ENCODE results near the gene CHD9.

CHD9 gene

GRCh38 chr16:53093162-53093744 lies 38.5 kb downstream of the CHD9 start:
- in situ Hi-C loops (cut with HindIII; ENCODE audit: low sequenced_read_pairs) = no loop called here

DNA sequence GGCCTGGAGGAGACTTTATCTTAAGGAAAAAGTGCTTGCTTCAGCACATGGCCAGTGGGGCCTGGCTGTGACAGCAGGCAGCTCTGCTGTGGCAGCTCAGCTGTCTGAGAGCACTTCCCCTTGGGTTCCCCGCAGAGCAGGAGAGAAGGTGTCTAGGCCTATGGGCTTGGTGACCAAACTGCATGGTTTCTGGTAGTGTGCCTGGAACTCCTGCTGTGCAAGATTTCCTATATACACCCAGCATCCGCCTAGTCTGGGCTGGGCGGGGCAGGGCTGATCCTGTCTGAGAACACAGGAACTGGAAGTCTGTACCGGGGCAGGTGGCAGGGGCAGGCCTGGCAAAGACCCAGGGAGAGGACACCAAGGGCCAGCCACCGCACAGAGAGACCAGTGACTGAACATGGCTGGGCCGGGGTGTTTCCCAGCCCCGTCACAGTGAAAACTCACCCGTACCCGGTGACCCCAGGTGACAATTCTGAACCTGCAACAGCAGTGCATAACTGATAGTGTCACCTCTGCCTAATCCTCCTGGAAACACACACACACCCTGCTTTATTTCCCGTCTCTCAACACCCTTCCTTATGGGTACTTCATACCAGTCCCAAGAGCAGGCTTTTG lies 39.3 kb downstream of the CHD9 start:
- in situ Hi-C loops (cut with HindIII; ENCODE audit: low sequenced_read_pairs) = no loop called here

DNA sequence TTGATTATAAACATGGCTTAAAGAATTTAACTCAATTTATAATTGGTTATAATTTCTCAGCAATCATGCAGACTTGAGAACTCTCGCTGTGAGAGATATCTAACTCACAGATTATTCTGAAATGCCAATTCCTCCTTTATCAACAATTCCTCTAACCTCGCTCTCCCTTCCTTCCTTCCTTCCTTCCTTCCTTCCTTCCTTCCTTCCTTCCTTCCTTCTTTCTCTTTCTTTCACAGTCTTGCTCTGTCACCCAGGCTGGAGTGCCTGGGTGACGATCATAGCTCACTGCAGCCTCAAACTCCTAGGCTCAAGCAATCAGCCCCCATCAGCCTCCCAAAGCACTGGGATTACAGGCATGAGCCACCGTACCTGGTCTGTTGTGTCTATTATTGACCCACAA lies 42.4 kb downstream of the CHD9 start:
- in situ Hi-C loops (cut with HindIII; ENCODE audit: low sequenced_read_pairs) = no loop called here

DNA sequence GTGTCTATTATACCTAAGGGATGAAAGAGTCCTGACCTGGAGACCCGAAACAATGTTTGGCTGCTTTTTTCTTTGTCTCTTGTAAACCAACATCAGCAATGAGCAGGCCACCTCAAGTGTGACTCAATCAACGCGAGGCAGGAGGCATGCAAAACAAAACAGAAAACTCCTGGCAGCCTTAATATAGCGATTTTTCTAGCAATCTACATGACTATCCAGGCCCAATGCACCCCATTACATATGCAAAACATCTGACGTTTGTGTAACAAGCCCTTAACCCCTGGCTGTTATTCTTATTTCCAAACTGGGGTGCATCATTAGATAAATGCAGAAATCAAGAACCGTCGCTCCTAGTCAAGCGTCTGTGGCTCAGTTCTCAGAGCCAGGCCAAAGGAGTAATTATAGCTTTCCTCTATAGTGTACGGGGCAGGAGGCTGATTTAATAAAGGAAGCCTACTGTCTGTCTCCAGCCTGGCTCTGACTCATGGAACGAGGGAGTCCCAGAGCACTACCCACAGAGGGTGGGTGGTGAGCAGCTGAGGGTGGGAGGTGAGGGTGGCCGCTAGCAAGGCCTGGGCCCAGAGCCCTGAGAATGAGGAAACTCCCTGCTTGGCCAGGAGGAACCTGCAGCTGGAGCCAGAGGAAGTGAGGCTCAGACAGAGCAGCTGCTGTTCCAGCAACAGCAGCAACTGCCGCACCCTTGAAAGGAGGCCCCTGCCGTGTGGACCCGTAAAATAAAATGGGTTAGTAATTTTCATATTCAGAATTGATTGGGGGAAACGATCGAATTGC lies 43.9 kb downstream of the CHD9 start:
- in situ Hi-C loops (cut with HindIII; ENCODE audit: low sequenced_read_pairs) = no loop called here

DNA sequence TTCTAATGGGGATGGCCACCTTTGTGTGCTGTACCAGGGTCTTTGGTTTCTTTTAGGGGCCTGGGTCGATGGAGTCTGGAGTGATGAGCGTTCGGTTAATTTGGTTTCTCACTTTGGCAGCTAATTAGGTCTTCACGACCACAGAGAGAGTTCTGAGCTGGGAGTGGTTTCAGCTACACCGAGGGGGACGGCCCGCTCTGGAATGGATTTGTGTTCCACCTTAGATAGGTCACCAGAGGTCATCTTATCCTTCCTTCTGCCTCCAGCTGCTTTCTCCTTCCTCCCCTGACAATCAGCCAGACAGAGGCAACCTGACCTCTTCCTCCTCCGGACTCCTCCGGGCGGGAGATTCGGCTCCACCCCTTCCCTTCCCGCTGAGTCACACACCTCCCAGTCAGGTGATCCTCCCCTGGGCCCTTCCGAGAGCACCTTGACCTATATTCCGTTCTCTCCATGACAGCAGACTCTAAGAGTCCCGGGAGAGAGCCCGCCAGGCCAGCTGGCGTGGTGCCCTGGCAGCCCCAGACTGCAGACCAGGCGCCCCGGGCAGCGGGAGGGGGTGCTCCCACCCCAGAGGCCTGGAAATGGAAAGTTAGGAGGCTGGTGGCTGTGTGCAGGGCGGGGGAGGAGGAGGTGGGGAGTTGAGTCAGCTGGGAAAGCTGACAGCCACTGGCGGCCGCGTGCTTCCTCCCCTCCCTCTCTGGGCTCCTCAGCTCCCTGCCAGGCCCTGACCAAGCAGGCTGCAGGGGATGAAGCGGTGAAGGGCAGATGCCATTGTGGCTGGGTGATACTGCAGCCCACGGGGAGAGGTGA lies 44.7 kb downstream of the CHD9 start:
- in situ Hi-C loops (cut with HindIII; ENCODE audit: low sequenced_read_pairs) = loop anchor here (5.0 kb wide), 1 partner anchor 38 kb away; no protein-coding TSS in a partner anchor

DNA sequence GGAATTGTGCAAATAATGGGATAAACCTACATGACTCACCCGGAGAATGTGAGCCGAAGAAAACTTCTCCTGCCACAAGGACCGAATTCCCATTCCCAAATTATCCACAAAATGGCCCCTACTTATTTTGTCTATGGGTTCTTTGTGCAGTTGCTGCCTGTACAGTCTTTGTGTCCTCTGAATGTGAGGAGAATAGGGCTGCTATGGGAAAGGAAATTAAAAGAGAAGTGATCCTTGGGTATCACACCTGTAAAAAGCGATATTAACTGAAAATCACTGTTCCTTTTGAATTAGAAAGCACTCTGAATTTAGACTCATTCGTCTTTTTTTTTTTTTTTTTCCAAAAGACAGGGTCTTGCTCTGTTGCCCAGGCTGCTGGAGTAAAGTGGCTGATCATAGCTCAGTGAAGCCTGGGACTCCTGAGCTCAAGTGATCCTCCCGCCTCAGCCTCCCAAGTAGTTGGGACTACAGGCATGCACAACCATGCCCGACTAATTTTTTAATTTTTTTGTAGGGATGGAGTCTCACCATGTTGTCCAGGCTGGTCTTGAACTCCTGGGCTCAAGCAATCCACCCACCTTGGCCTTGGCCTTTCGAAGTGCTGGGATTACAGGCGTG lies 45.4 kb downstream of the CHD9 start:
- in situ Hi-C loops (cut with HindIII; ENCODE audit: low sequenced_read_pairs) = loop anchor here (5.0 kb wide), 1 partner anchor 37 kb away; no protein-coding TSS in a partner anchor

GRCh38 chr16:53100889-53101288 lies 46.1 kb downstream of the CHD9 start:
- in situ Hi-C loops (cut with HindIII; ENCODE audit: low sequenced_read_pairs) = loop anchor here (5.0 kb wide), 1 partner anchor 36 kb away; no protein-coding TSS in a partner anchor

GRCh38 chr16:53103811-53104210 lies 49.0 kb downstream of the CHD9 start:
- in situ Hi-C loops (cut with HindIII; ENCODE audit: low sequenced_read_pairs) = loop anchor here (5.0 kb wide), 1 partner anchor 33 kb away; no protein-coding TSS in a partner anchor

DNA sequence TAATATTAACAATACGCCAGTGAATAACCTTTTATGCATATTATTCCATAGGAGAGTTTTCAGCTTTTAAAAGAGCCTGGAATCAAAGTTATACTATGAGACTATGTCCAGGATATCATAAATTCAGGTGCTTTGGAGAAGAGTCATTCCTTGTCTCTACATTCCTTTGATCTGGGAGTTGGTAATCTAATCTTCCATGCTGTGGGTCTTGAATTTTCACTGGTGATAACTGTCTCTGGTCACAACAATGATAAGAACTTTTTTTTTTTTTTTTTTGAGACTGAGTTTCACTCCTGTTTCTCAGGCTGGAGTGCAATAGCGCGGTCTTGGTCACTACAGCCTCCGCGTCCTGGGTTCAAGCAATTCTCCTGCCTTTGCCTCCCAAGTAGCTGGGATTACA lies 50.8 kb downstream of the CHD9 start:
- in situ Hi-C loops (cut with HindIII; ENCODE audit: low sequenced_read_pairs) = no loop called here

GRCh38 chr16:53111078-53111791 lies 56.4 kb downstream of the CHD9 start:
- in situ Hi-C loops (cut with HindIII; ENCODE audit: low sequenced_read_pairs) = no loop called here

DNA sequence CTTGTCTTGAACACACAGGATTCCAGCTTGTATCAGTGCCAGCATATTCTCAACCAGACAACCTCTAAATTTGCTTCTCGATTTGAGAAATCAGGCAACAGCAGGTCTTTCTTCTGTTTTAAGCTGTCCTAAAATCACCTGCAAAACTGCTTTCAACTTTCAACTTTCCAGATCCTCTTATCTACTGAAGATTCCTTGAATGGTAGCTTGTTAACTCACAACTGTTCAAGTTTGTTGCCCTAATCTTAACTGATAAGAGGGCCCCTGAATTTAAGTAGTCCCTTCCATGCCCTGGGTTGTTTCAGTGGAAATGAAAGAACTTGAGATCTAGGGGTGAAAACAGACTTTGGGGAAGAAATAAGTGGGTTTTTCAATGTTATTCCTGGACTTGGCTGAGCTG lies 57.2 kb downstream of the CHD9 start:
- in situ Hi-C loops (cut with HindIII; ENCODE audit: low sequenced_read_pairs) = no loop called here

DNA sequence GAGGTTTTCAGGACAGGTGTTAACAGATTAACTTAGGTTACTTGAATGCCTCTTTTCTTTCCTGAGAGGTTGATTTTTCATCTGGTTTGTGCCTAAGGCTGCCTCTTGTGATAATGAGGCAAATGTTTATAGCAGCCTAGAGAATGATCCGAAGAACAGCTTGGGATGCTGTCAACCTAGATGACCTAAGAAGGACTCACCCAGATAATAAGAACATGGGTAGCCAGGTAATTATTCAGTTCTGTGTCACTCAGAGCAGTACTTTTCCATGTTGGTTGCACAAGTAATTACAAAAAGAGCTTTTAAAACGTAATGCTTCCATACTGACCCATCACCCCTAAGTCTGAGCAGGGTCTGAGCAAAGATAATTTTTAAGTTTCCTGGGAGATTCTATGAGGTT lies 60.3 kb downstream of the CHD9 start:
- in situ Hi-C loops (cut with HindIII; ENCODE audit: low sequenced_read_pairs) = no loop called here

DNA sequence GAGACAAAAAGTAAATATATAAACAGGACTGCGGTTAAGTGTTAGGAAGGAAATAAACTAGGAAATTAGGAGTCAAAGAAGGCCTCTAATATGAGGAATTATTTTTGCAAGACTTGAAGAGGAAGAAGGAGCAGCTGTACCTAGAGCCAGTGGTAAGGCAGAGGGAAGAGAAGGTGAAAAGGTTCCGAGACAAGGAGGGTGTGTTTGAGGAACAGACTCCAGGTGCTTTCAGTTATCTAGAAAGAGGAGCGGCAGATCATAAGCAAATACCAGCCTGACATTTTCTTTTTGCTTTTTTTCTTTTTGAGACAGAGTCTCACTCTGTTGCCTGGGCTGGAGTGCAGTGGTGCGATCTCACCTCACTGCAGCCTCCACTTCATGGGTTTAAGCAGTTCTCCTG lies 61.0 kb downstream of the CHD9 start:
- in situ Hi-C loops (cut with HindIII; ENCODE audit: low sequenced_read_pairs) = no loop called here

GRCh38 chr16:53121043-53121620 lies 66.3 kb downstream of the CHD9 start:
- in situ Hi-C loops (cut with HindIII; ENCODE audit: low sequenced_read_pairs) = no loop called here

DNA sequence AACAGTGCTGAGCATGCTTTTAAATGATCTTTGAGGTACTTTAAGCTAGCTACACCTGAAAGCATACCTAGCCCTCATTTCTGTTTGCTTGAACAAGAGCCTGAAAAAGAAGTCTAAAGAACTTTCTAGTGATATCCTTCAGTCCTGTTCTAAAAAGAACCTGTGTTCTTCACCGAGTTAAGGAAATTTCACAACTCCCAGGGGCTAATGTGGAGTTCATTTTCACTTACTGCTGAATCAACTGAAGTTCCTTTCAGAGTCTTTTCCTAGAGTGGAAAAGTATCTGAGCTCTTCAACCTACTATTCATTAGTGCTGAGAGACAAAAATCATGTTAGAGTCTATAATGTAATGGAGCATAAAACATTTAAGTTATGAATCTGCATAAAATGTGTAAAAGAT lies 66.9 kb downstream of the CHD9 start:
- in situ Hi-C loops (cut with HindIII; ENCODE audit: low sequenced_read_pairs) = no loop called here

DNA sequence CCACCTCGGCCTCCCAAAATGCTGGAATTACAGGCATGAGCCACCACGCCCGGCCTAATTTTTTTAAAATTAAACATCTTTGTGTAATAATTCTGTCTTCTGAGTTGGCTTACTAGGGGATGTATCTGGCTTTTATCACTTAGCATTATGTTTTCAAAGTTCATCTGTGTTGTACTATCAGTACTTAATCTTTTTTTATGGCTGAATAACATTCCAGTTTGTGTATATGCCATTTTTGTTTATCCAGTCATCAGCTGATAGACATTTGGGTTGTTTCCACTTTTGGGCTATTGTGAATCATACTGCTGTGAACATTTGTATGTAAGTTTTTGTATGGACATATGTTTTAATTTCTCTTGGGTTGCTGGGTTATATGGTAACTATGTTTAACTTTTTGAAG lies 69.0 kb downstream of the CHD9 start:
- in situ Hi-C loops (cut with HindIII; ENCODE audit: low sequenced_read_pairs) = no loop called here

DNA sequence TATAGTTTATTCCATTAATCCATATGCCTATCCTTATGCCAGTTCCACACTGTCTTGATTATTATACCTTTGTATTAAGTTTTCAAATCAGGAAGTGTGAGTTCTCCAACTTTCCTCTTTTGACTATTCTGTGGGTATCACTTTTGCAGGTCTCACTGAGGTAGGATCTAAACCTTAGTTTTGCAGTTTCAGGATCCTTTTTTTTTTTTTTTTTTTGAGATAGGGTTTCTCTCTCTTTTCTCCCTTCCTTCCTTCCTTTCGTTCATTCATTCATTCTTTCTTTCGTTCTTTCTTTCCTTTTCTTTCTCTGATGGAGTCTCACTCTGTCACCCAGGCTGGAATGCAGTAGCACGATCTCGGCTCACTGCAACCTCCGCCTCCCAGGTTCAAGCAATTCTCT lies 71.6 kb downstream of the CHD9 start:
- in situ Hi-C loops (cut with HindIII; ENCODE audit: low sequenced_read_pairs) = no loop called here

DNA sequence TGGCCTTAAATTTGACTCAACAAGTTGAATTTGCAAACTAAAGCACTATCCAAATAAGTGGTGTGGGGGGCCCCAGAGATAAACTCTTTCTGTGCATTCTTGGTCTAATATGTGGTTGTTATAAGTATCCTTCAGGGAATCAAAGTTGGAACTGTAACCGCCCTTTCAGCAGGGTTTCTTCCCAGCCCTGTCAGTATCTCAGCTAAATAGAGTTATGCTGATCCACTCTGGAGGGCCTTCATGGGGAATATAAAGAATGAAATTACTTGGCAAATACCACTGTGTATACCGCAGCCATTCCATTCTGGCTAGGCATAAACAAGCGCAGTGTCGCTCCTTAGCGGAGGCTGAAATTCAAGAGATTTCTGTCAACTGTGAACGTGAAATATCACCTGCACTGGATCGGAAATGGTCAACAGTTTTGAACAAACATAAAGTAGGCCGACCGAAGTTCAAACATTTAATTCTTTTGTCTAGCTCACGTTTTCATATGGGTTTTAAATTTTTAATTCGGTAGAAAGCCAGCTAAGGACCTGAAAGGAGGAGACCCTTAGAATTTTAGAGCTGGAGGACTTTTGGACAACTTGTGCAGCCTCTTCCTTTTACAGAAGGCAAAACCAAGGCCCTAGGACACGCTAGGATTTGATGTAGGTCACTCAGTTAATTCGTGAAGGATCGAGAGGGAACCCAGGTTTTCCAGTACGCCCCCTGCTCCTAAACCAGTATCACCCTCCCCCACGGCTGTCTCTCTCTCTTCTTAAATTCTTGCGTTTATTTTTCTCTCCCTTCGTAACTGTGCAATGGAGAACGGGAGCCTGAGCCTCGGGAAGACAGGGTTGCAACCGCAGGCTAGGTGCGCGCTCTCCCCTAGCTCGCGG lies 74.7 kb downstream of the CHD9 start:
- in situ Hi-C loops (cut with HindIII; ENCODE audit: low sequenced_read_pairs) = no loop called here

Data from endothelial cell of hepatic sinusoid (primary cell).